Chondrocyte (in vitro differentiated cells): Measurements from ENCODE around the gene CRHR1. TPM values are rescaled to one million over a fixed set of nuclear protein-coding genes. Genes with fewer than 3 reads are reported as not detected.
A peak's percentile ranks its signal among the peaks of the same experiment; 100 is the strongest.

Experiments
- DNase-seq: peaks from one replicate; pipeline ENCODE4 v3.0.0; 2021; ENCODE audit warnings: mixed read lengths, low spot score
- H3K27ac Mint-ChIP-seq: one replicate; pipeline ENCODE4 v1.8.0; 2021; ENCODE audit warnings: mild to moderate bottlenecking, moderate library complexity, mixed read lengths; ENCODE audit not compliant: unreplicated experiment
- H3K27me3 Mint-ChIP-seq: 2 replicates; pipeline ENCODE4 v1.8.0; 2021; ENCODE audit warnings: low read depth, mixed read lengths
- H3K36me3 Mint-ChIP-seq: 2 replicates; pipeline ENCODE4 v1.8.0; 2021; ENCODE audit warnings: low read depth, mixed read lengths
- H3K4me1 Mint-ChIP-seq: 2 replicates; pipeline ENCODE4 v1.8.0; 2021; ENCODE audit warnings: low read depth, mild to moderate bottlenecking, mixed read lengths
- H3K4me3 Mint-ChIP-seq: one replicate; pipeline ENCODE4 v1.8.0; 2021; ENCODE audit warnings: mild to moderate bottlenecking, moderate library complexity, mixed read lengths; ENCODE audit not compliant: unreplicated experiment
- H3K9me3 Mint-ChIP-seq: 2 replicates; pipeline ENCODE4 v1.8.0; 2021; ENCODE audit warnings: low read depth, mixed read lengths
- CTCF ChIP-seq: fragments of 200-600 bp; sonication (generic); IDR thresholded peaks from 2 replicates; pipeline ENCODE4 v1.5.0; 2021; ENCODE audit warnings: antibody characterized with exemption, mild to moderate bottlenecking, moderate library complexity
- total RNA-seq: library from RNA; stranded (reverse); gene quantifications from 3 replicates; pipeline ENCODE4 v1.2.1, GENCODE V29; 2021

The CRHR1 gene
- total RNA-seq, 1 donor from 2014 or later = not detected

GRCh38 chr17:45792995-45793755 lies 9.1 kb downstream of the CRHR1 start:
- H3K9me3 Mint-ChIP-seq = no peaks in the 10 kb centered on the region
- H3K27ac Mint-ChIP-seq = no peak overlapping the region
- H3K36me3 Mint-ChIP-seq = no peaks in the 10 kb centered on the region
- no peak for DNase-seq
- H3K4me1 Mint-ChIP-seq = no peaks in the 10 kb centered on the region
- no peak overlapping the region for H3K4me3 Mint-ChIP-seq
- peaks cover 72% of the 10 kb centered on the region for H3K27me3 Mint-ChIP-seq
- no peak for TF ChIP-seq CTCF

GRCh38 chr17:45793999-45794540 lies 9.9 kb downstream of the CRHR1 start:
- Mint-ChIP-seq H3K4me1 (no peaks in the 10 kb centered on the region), H3K27me3 (peaks cover 68% of the 10 kb centered on the region), H3K4me3 (no peak overlapping the region), H3K36me3 (no peaks in the 10 kb centered on the region), H3K27ac (no peak overlapping the region), H3K9me3 (no peaks in the 10 kb centered on the region)
- TF ChIP-seq CTCF = no peak
- no peak for DNase-seq

GRCh38 chr17:45794840-45795239 lies 10.7 kb downstream of the CRHR1 start:
- H3K9me3 Mint-ChIP-seq = no peaks in the 10 kb centered on the region
- no peak for DNase-seq
- TF ChIP-seq CTCF = peak; percentile 8
- no peaks in the 10 kb centered on the region for H3K4me1 Mint-ChIP-seq
- no peaks in the 10 kb centered on the region for H3K36me3 Mint-ChIP-seq
- H3K27me3 Mint-ChIP-seq = peaks cover 67% of the 10 kb centered on the region
- H3K27ac Mint-ChIP-seq = no peak overlapping the region
- H3K4me3 Mint-ChIP-seq = no peak overlapping the region

- Mint-ChIP-seq H3K36me3 (no peaks in the 10 kb centered on the region), H3K4me3 (no peak overlapping the region), H3K4me1 (no peaks in the 10 kb centered on the region), H3K27me3 (peaks cover 68% of the 10 kb centered on the region), H3K27ac (no peak overlapping the region), H3K9me3 (no peaks in the 10 kb centered on the region)
- no peak for DNase-seq
- no peak for TF ChIP-seq CTCF
These were observed 16.7 kb downstream of the CRHR1 start for GRCh38 chr17:45800816-45801215.

- DNase-seq = no peak
- H3K27ac Mint-ChIP-seq = no peak overlapping the region
- H3K4me1 Mint-ChIP-seq = no peaks in the 10 kb centered on the region
- H3K4me3 Mint-ChIP-seq = no peak overlapping the region
- H3K9me3 Mint-ChIP-seq = no peaks in the 10 kb centered on the region
- H3K36me3 Mint-ChIP-seq = no peaks in the 10 kb centered on the region
- TF ChIP-seq CTCF = no peak
- H3K27me3 Mint-ChIP-seq = peaks cover 66% of the 10 kb centered on the region
These were observed 17.3 kb downstream of the CRHR1 start for GRCh38 chr17:45801421-45801820.
